Peyer's patch (tissue), 4 donors: ENCODE data around the gene FSTL1. TPM values are rescaled to one million over a fixed set of nuclear protein-coding genes. Genes with fewer than 3 reads are reported as not detected.

ENCODE experiments used
- DNase-seq, 3 donors: peaks; one replicate each; pipeline ENCODE4 v3.0.0-alpha.2; 2017 to 2019
- H3K27ac ChIP-seq, 4 donors: fragments of 200-600 bp; sonication (generic); one replicate each; pipeline ENCODE4 v1.5.1; 2016 to 2019
- H3K27me3 ChIP-seq, 2 donors: fragments of 200-600 bp; sonication (generic); one replicate each; pipeline ENCODE4 v1.5.1; 2019
- H3K36me3 ChIP-seq, 3 donors: fragments of 200-600 bp; sonication (generic); one replicate each; pipeline ENCODE4 v1.5.1; 2016 to 2019
- H3K4me1 ChIP-seq, 4 donors: fragments of 200-600 bp; sonication (generic); one replicate each; pipeline ENCODE4 v1.5.1; 2016 to 2019
- H3K4me3 ChIP-seq, 4 donors: fragments of 200-600 bp; sonication (generic); 1 replicate in 3 of 4; 2 replicates in 1 of 4; pipeline ENCODE4 v1.5.1; 2016 to 2019; ENCODE audit warnings: mild to moderate bottlenecking in 1 of 4
- H3K9me3 ChIP-seq, 4 donors: fragments of 200-600 bp; sonication (generic); one replicate each; pipeline ENCODE4 v1.5.1; 2016 to 2019; ENCODE audit warnings: mild to moderate bottlenecking in 1 of 4
- CTCF ChIP-seq, 6 experiments: fragments of 450-650 bp in 4 of 6; fragments of 200-600 bp in 2 of 6; sonication (generic) in 1 of 6; IDR thresholded peaks; one replicate each; pipeline ENCODE4 v1.5.1; 2017 to 2019; ENCODE audit warnings: antibody characterized with exemption in 6 of 6, mild to moderate bottlenecking in 3 of 6, moderate library complexity in 1 of 6
- POLR2A ChIP-seq, 2 donors: fragments of 450-650 bp; IDR thresholded peaks; one replicate each; pipeline ENCODE4 v1.5.1; 2017; ENCODE audit warnings: antibody characterized with exemption in 2 of 2, mild to moderate bottlenecking in 2 of 2, moderate library complexity in 2 of 2
- total RNA-seq, 4 donors: library from RNA; depleted of rRNA; stranded (reverse); fragments of >200 nt; gene quantifications; one replicate each; pipeline ENCODE4 v1.1.0, GENCODE V29; 2016

Gene FSTL1
- total RNA-seq, 4 donors from 2014 or later = 22.2 to 84.2 (median 59.8) TPM

GRCh38 chr3:120471643-120472042 is 20.9 kb upstream of the FSTL1 start:
- Histone ChIP-seq H3K4me1 (no peaks in the 10 kb centered on the region), H3K27ac (peak overlapping the region in 1 of 4 donors; percentile 3), H3K36me3 (no peaks in the 10 kb centered on the region), H3K4me3 (no peak overlapping the region), H3K27me3 (no peaks in the 10 kb centered on the region), H3K9me3 (no peaks in the 10 kb centered on the region)
- TF ChIP-seq CTCF (IDR thresholded peaks at IDR 0.05) = no peak
- no peak for DNase-seq

- Histone ChIP-seq H3K36me3 (no peaks in the 10 kb centered on the region), H3K27ac (peak overlapping the region in 1 of 4 donors; percentile 3), H3K27me3 (no peaks in the 10 kb centered on the region), H3K4me1 (no peaks in the 10 kb centered on the region), H3K4me3 (no peak overlapping the region), H3K9me3 (no peaks in the 10 kb centered on the region)
- no peak for DNase-seq
- TF ChIP-seq POLR2A (IDR thresholded peaks at IDR 0.05) = no peak
- TF ChIP-seq CTCF (IDR thresholded peaks at IDR 0.05) = no peak
These were observed 20.1 kb upstream of the FSTL1 start for GRCh38 chr3:120470870-120471269.

- TF ChIP-seq POLR2A (IDR thresholded peaks at IDR 0.05) = no peak
- TF ChIP-seq CTCF (IDR thresholded peaks at IDR 0.05) = no peak
- DNase-seq = no peak
- H3K27me3 ChIP-seq = no peaks in the 10 kb centered on the region
- no peaks in the 10 kb centered on the region for H3K4me1 ChIP-seq
- H3K4me3 ChIP-seq = no peak overlapping the region
- no peak overlapping the region for H3K27ac ChIP-seq
- no peaks in the 10 kb centered on the region for H3K9me3 ChIP-seq
- H3K36me3 ChIP-seq = no peaks in the 10 kb centered on the region
These were observed 19.1 kb upstream of the FSTL1 start for GRCh38 chr3:120469882-120470301.

- Histone ChIP-seq H3K36me3 (no peaks in the 10 kb centered on the region), H3K27me3 (no peaks in the 10 kb centered on the region), H3K9me3 (no peaks in the 10 kb centered on the region), H3K4me3 (no peak overlapping the region), H3K27ac (no peak overlapping the region), H3K4me1 (no peaks in the 10 kb centered on the region)
- no peak for TF ChIP-seq CTCF (IDR thresholded peaks at IDR 0.05)
- no peak for TF ChIP-seq POLR2A (IDR thresholded peaks at IDR 0.05)
- no peak for DNase-seq
These were observed 18.6 kb upstream of the FSTL1 start for GRCh38 chr3:120469440-120469839.

- H3K9me3 ChIP-seq = no peaks in the 10 kb centered on the region
- no peak overlapping the region for H3K4me3 ChIP-seq
- no peaks in the 10 kb centered on the region for H3K27me3 ChIP-seq
- H3K36me3 ChIP-seq = no peaks in the 10 kb centered on the region
- no peak overlapping the region for H3K27ac ChIP-seq
- H3K4me1 ChIP-seq = no peaks in the 10 kb centered on the region
- TF ChIP-seq CTCF (IDR thresholded peaks at IDR 0.05) = no peak
- no peak for TF ChIP-seq POLR2A (IDR thresholded peaks at IDR 0.05)
- DNase-seq = no peak
These were observed 18.0 kb upstream of the FSTL1 start for GRCh38 chr3:120468635-120469295.
